ENCODE measurements around the gene RPL28.
"Not testable (repeated sequence)": the region's sequence is repeated elsewhere in the genome, so short reads cannot be mapped to it uniquely, and the experiment has no call there.

The RPL28 gene

DNA sequence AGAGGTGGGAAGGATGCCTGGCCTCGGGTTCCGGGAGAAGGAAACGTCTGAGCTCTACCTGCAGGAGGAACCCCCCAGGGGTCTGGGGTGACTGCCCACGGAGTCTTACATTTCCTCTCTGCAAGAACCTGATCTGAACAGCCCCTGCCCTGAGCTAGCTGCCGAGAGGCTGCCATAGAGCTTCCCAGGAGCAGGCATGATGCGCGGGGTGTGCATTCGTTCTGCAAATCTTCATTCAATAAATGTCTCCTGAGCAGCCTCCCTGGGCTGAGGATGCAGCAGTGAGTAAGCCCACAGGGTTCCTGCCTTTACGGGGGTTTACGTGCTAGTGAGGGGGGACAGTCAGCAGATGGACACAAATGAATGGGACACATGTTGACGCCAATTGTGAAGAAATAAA is 58.9 kb downstream of the RPL28 start:
- TF ChIP-seq, protein P1, sequence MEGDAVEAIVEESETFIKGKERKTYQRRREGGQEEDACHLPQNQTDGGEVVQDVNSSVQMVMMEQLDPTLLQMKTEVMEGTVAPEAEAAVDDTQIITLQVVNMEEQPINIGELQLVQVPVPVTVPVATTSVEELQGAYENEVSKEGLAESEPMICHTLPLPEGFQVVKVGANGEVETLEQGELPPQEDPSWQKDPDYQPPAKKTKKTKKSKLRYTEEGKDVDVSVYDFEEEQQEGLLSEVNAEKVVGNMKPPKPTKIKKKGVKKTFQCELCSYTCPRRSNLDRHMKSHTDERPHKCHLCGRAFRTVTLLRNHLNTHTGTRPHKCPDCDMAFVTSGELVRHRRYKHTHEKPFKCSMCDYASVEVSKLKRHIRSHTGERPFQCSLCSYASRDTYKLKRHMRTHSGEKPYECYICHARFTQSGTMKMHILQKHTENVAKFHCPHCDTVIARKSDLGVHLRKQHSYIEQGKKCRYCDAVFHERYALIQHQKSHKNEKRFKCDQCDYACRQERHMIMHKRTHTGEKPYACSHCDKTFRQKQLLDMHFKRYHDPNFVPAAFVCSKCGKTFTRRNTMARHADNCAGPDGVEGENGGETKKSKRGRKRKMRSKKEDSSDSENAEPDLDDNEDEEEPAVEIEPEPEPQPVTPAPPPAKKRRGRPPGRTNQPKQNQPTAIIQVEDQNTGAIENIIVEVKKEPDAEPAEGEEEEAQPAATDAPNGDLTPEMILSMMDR (IDR thresholded peaks at IDR 0.05; ENCODE audit: borderline replicate concordance, extremely low read depth, low read length, poor library complexity, severe bottlenecking) = no peak
- no peak for TF ChIP-seq EZH2 (IDR thresholded peaks at IDR 0.05; ENCODE audit: borderline replicate concordance, low read depth, low read length, severe bottlenecking)
- Histone ChIP-seq H3K4me3 (ENCODE audit: low read depth in 1 of 2, low read length in 2 of 2) (no peak overlapping the region), H4K20me1 (ENCODE audit: insufficient read depth, low read length) (peaks cover 19% of the 10 kb centered on the region), H3K36me3 (ENCODE audit: insufficient read depth, low read length) (no peaks in the 10 kb centered on the region), H3K9me3 (ENCODE audit: insufficient read depth, low read length, severe bottlenecking) (no peaks in the 10 kb centered on the region), H3K27ac (ENCODE audit: low read length) (no peak overlapping the region), H3K27me3 (ENCODE audit: insufficient read depth, low read length, poor library complexity) (peaks cover 32% of the 10 kb centered on the region), H3K9ac (ENCODE audit: low read depth, low read length) (no peak overlapping the region), H3K4me1 (ENCODE audit: insufficient read depth, low read length) (peaks cover 12% of the 10 kb centered on the region), H3K79me2 (ENCODE audit: insufficient read depth, low read length) (no peaks in the 10 kb centered on the region), H2AFZ (ENCODE audit: low read depth, low read length) (no peak overlapping the region), H3K4me2 (ENCODE audit: insufficient read depth, low read length) (no peak overlapping the region)
- ATAC-seq (ENCODE audit: insufficient read depth, low read depth) = no peak
- no peak for DNase-seq

DNA sequence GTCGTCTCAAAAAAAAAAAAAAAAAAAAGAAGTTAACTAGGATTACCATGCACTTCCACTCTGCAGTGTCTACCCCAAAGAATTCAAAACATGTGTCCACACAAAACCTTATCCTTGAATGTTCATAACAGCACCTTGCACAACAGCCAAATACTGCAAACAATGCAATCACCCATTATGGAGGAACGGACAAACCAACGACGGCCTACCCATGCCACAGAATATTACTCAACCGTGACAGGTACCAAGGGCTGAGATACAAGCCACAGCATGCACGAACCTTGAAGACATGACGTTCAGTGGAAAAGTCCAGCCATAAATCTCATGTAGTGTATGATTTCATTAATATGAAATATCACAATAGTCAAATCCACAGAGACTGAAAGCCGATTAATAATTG is 60.3 kb downstream of the RPL28 start:
- no peaks in the 10 kb centered on the region for H3K9me3 ChIP-seq (ENCODE audit: insufficient read depth, low read length, severe bottlenecking)
- H2AFZ ChIP-seq (ENCODE audit: low read depth, low read length) = no peak overlapping the region
- H3K27me3 ChIP-seq (ENCODE audit: insufficient read depth, low read length, poor library complexity) = peaks cover 38% of the 10 kb centered on the region
- H3K27ac ChIP-seq (ENCODE audit: low read length) = no peak overlapping the region
- H4K20me1 ChIP-seq (ENCODE audit: insufficient read depth, low read length) = peaks cover 14% of the 10 kb centered on the region; the same call in 1 of the 2 replicates
- peaks cover 12% of the 10 kb centered on the region for H3K4me1 ChIP-seq (ENCODE audit: insufficient read depth, low read length)
- no peak for ATAC-seq (ENCODE audit: insufficient read depth, low read depth)
- no peak overlapping the region for H3K9ac ChIP-seq (ENCODE audit: low read depth, low read length)
- DNase-seq = no peak
- H3K4me2 ChIP-seq (ENCODE audit: insufficient read depth, low read length) = no peak overlapping the region
- TF ChIP-seq, protein P1 (IDR thresholded peaks at IDR 0.05; ENCODE audit: borderline replicate concordance, extremely low read depth, low read length, poor library complexity, severe bottlenecking) = no peak
- no peak for TF ChIP-seq EZH2 (IDR thresholded peaks at IDR 0.05; ENCODE audit: borderline replicate concordance, low read depth, low read length, severe bottlenecking)
- H3K36me3 ChIP-seq (ENCODE audit: insufficient read depth, low read length) = no peaks in the 10 kb centered on the region
- H3K79me2 ChIP-seq (ENCODE audit: insufficient read depth, low read length) = no peaks in the 10 kb centered on the region
- no peak overlapping the region for H3K4me3 ChIP-seq (ENCODE audit: low read depth in 1 of 2, low read length in 2 of 2)

DNA sequence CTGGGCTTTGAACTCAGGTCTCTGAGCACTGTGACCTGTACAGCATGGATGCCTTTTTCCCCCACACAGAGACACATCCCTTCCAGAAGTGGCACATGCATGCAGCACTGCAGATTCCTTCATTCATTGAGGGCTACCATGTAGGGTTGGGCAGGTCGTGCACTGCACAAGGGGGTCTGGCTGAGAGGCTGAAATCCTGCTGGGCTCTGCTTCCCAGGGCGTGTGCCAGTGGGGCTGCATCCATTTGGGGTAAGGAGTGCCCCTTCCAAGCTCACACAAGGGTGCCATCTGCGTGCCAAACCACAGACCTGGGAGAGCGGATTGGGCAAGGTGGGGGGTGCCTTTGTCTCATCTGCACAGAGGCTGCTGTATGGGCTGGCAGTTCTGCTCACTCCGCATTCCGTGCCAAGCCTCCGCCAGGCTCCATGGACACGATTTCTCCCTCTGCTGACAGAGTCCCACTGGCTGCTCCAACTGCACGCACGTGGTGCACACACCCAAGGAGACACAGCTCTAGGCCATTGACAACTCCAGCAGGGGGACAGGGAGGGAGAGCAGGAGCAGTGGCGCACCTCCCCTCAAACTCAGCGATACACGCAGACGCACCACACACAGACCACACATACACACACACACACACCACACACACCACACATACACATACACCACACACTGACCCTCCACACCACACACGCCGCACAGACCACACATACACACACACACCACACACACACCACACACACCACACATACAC is 61.9 kb downstream of the RPL28 start:
- Histone ChIP-seq H3K27me3 (ENCODE audit: insufficient read depth, low read length, poor library complexity) (peaks cover 42% of the 10 kb centered on the region), H4K20me1 (ENCODE audit: insufficient read depth, low read length) (peaks cover 13% of the 10 kb centered on the region; the same call in 1 of the 2 replicates), H3K4me2 (ENCODE audit: insufficient read depth, low read length) (no peak overlapping the region), H2AFZ (ENCODE audit: low read depth, low read length) (no peak overlapping the region), H3K4me1 (ENCODE audit: insufficient read depth, low read length) (peaks cover 24% of the 10 kb centered on the region), H3K9me3 (ENCODE audit: insufficient read depth, low read length, severe bottlenecking) (no peaks in the 10 kb centered on the region), H3K79me2 (ENCODE audit: insufficient read depth, low read length) (no peaks in the 10 kb centered on the region), H3K27ac (ENCODE audit: low read length) (no peak overlapping the region), H3K4me3 (ENCODE audit: low read depth in 1 of 2, low read length in 2 of 2) (no peak overlapping the region), H3K36me3 (ENCODE audit: insufficient read depth, low read length) (no peaks in the 10 kb centered on the region), H3K9ac (ENCODE audit: low read depth, low read length) (no peak overlapping the region)
- ATAC-seq (ENCODE audit: insufficient read depth, low read depth) (peak; percentile 22; the same call in 2 of the 3 replicates), DNase-seq (peak; percentile 20)
- no peak for TF ChIP-seq EZH2 (IDR thresholded peaks at IDR 0.05; ENCODE audit: borderline replicate concordance, low read depth, low read length, severe bottlenecking)
- TF ChIP-seq, protein P1 (IDR thresholded peaks at IDR 0.05; ENCODE audit: borderline replicate concordance, extremely low read depth, low read length, poor library complexity, severe bottlenecking) = no peak

DNA sequence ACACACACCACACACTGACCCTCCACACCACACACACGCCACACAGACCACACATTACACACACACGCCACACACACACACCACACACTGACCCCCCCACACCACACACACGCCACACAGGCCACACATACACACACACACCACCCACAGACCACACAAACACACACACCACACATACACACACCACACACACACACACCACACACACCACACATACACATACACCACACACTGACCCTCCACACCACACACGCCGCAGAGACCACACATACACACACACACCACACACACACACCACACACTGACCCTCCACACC is 62.4 kb downstream of the RPL28 start:
- not testable (repeated sequence) for H3K9me3 ChIP-seq (ENCODE audit: insufficient read depth, low read length, severe bottlenecking); H2AFZ ChIP-seq (ENCODE audit: low read depth, low read length); H3K4me2 ChIP-seq (ENCODE audit: insufficient read depth, low read length); ATAC-seq (ENCODE audit: insufficient read depth, low read depth); DNase-seq; H3K27ac ChIP-seq (ENCODE audit: low read length); H3K9ac ChIP-seq (ENCODE audit: low read depth, low read length); H3K79me2 ChIP-seq (ENCODE audit: insufficient read depth, low read length); H3K36me3 ChIP-seq (ENCODE audit: insufficient read depth, low read length); H3K4me3 ChIP-seq (ENCODE audit: low read depth in 1 of 2, low read length in 2 of 2)
- H3K27me3 ChIP-seq (ENCODE audit: insufficient read depth, low read length, poor library complexity) = peaks cover 36% of the 10 kb centered on the region
- peaks cover 14% of the 10 kb centered on the region; the same call in 1 of the 2 replicates for H4K20me1 ChIP-seq (ENCODE audit: insufficient read depth, low read length)
- H3K4me1 ChIP-seq (ENCODE audit: insufficient read depth, low read length) = peaks cover 22% of the 10 kb centered on the region
